Testis (tissue), 3 donors: ENCODE measurements around the gene SP3. TPM values are rescaled to one million over a fixed set of nuclear protein-coding genes. Genes with fewer than 3 reads are reported as not detected.

Source experiments
- DNase-seq: peaks from one replicate; pipeline ENCODE4 v3.0.0-alpha.2; 2019
- H3K27ac ChIP-seq, 2 donors: fragments of 200-600 bp; sonication (generic); one replicate each; pipeline ENCODE4 v1.5.1; 2019
- H3K27me3 ChIP-seq: fragments of 200-600 bp; sonication (generic); one replicate; pipeline ENCODE4 v1.5.1; 2019
- H3K36me3 ChIP-seq: fragments of 200-600 bp; sonication (generic); one replicate; pipeline ENCODE4 v1.5.1; 2017; ENCODE audit warnings: low read depth; ENCODE audit errors: missing control alignments
- H3K4me1 ChIP-seq: fragments of 200-600 bp; sonication (generic); one replicate; pipeline ENCODE4 v1.5.1; 2019
- H3K4me3 ChIP-seq, 2 donors: fragments of 200-600 bp; sonication (generic); one replicate each; pipeline ENCODE4 v1.5.1; 2017 to 2019
- H3K9me3 ChIP-seq: fragments of 200-600 bp; sonication (generic); one replicate; pipeline ENCODE4 v1.5.1; 2017
- CTCF ChIP-seq, 3 experiments: fragments of 450-650 bp in 2 of 3; fragments of 200-600 bp in 1 of 3; sonication (generic) in 1 of 3; IDR thresholded peaks; one replicate each; pipeline ENCODE4 v1.5.1; 2016 to 2019; ENCODE audit warnings: antibody characterized with exemption in 3 of 3, mild to moderate bottlenecking in 2 of 3, moderate library complexity in 1 of 3
- POLR2A ChIP-seq: fragments of 450-650 bp; IDR thresholded peaks from one replicate; pipeline ENCODE4 v1.6.1; 2017; ENCODE audit warnings: antibody characterized with exemption, mild to moderate bottlenecking, moderate library complexity
- WGBS, 2 donors: methylation state at CpG; one replicate each; pipeline ENCODE4 v1.1.5; 2018; 5-methylcytosine and 5-hydroxymethylcytosine counted together
- intact Hi-C: fragments of 100-400 bp; cut with DNase I; formaldehyde crosslinking; loops from one replicate; pipeline ENCODE4 v1.15.1; 2023; ENCODE audit warnings: low total_unique reads
- polyA plus RNA-seq: library from polyadenylated mRNA; stranded (reverse); fragments of 350-450 nt; fragmentation: Illumina TruSeq; extraction: RNeasy Lipid Tissue Mini Kit (QIAGEN cat#74804); gene quantifications from one replicate; pipeline ENCODE4 v1.2.3, GENCODE V29; 2014; ENCODE audit warnings: low read depth, low replicate concordance; ENCODE audit not compliant: insufficient read depth
- total RNA-seq, 2 donors: library from RNA; depleted of rRNA; stranded (reverse); fragments of >200 nt; gene quantifications; one replicate each; pipeline ENCODE4 v1.2.3, GENCODE V29; 2016

Gene SP3
- total and polyA plus RNA-seq, 3 donors from 2014 or later: 48.1 to 142 (median 135) TPM

DNA sequence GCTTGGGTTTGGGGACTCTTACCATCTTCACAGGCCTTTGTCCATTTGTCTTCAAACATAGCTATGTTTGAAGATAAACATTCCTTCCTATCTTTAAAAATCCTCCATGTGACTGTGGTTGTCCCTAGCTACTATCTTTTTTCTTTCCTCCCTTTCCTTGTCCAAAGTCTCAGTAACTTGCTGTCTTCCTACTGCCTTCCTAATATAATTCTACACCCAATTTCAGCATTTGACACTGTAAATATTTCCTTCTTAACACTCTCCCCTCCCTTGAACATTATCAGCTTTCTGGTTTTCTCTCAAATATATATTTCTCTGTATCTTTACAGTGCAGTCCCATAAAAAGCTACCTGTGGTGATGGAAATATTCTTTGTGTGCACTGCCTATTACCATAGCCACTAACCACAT, 5.3 kb upstream of the SP3 start:
- H3K27me3 ChIP-seq: no peaks in the 10 kb centered on the region
- no peak for DNase-seq
- intact Hi-C loops: no loop called here
- H3K4me3 ChIP-seq: no peak overlapping the region
- no peak for TF ChIP-seq POLR2A
- no peaks in the 10 kb centered on the region for H3K36me3 ChIP-seq
- no peak overlapping the region for H3K27ac ChIP-seq
- peaks cover 7% of the 10 kb centered on the region for H3K4me1 ChIP-seq
- H3K9me3 ChIP-seq: no peaks in the 10 kb centered on the region

DNA sequence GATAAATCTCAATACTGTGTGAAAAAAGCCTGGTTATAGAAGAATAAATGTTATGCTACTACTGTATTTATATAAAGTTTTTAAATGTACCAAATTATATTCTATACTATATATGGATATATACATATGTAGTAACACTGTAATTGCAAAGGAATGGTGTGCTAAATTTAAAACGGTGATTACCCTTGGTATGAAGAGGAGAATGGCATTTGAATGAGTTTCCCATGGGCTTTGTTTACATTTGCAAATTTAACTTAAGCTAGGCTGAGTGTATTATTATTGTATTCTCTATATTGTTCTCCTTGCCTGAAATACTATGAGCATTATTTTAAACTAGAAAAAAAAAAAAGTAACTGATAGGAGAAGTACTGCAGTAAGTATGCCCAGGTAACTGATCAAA, 4.7 kb upstream of the SP3 start:
- H3K36me3 ChIP-seq: no peaks in the 10 kb centered on the region
- WGBS, 2 donors: 58 to 68% methylated on average over 1 of the region's 1 CpG
- DNase-seq: no peak
- no peak overlapping the region for H3K27ac ChIP-seq
- no peak for TF ChIP-seq POLR2A
- no peak for TF ChIP-seq CTCF (IDR thresholded peaks at IDR 0.05)
- H3K27me3 ChIP-seq: no peaks in the 10 kb centered on the region
- intact Hi-C loops: loop anchor here (10.0 kb wide), 1 partner anchor 45 kb away; no protein-coding TSS in a partner anchor
- H3K9me3 ChIP-seq: no peaks in the 10 kb centered on the region
- H3K4me1 ChIP-seq: peaks cover 7% of the 10 kb centered on the region
- H3K4me3 ChIP-seq: no peak overlapping the region

DNA sequence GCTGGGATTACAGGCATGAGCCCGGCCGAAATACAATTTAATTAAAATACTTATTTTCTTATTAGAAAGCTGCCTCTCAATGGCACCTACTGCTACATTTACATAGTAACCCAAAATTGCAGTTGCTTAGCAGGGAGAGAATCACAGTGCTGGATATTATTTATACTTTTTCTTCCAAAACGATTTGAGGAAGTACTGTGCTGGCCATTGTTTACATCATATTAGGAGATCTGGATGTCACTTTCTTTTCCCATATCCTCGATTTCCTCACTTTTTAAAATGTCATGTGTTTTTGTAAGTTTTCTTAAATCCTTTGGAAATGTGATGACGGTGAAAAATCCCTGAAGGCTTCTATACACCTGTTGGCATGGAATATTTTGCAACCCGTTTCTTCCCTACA, 3.4 kb upstream of the SP3 start:
- intact Hi-C loops: loop anchor here (10.0 kb wide), 1 partner anchor 46 kb away; no protein-coding TSS in a partner anchor
- no peak for TF ChIP-seq POLR2A
- no peak for TF ChIP-seq CTCF (IDR thresholded peaks at IDR 0.05)

GRCh38 chr2:173966274-173967098, 1.3 kb upstream of the SP3 start:
- Histone ChIP-seq H3K36me3 (no peaks in the 10 kb centered on the region), H3K4me3 (peak overlapping the region; percentile 98 to 99), H3K9me3 (no peaks in the 10 kb centered on the region), H3K27me3 (no peaks in the 10 kb centered on the region), H3K4me1 (peaks cover 12% of the 10 kb centered on the region), H3K27ac (peak overlapping the region; percentile 100)
- intact Hi-C loops: loop anchor here (10.0 kb wide), 1 partner anchor 48 kb away; no protein-coding TSS in a partner anchor
- WGBS, 2 donors: 36 to 37% methylated on average over 8 of the region's 8 CpGs
- no peak for TF ChIP-seq POLR2A
- TF ChIP-seq CTCF (IDR thresholded peaks at IDR 0.05): no peak
- DNase-seq: no peak

More for the DNA sequence above, 3.4 kb upstream of the SP3 start:
- Histone ChIP-seq H3K27me3 (no peaks in the 10 kb centered on the region), H3K27ac (no peak overlapping the region), H3K36me3 (no peaks in the 10 kb centered on the region), H3K9me3 (no peaks in the 10 kb centered on the region), H3K4me1 (peaks cover 7% of the 10 kb centered on the region), H3K4me3 (no peak overlapping the region)
- WGBS, 2 donors: 71 to 79% methylated on average over 6 of the region's 6 CpGs
- DNase-seq: no peak

GRCh38 chr2:173964565-173965371, 405 bp downstream of the SP3 start:
- WGBS, 2 donors: 0% methylated on average over 8 to 66 of the region's 84 CpGs
- Histone ChIP-seq H3K27ac (peak overlapping the region; percentile 100), H3K27me3 (no peaks in the 10 kb centered on the region), H3K4me3 (peak overlapping the region; percentile 98 to 99), H3K4me1 (peaks cover 12% of the 10 kb centered on the region), H3K36me3 (no peaks in the 10 kb centered on the region), H3K9me3 (no peaks in the 10 kb centered on the region)
- intact Hi-C loops: loop anchor here (10.0 kb wide), 1 partner anchor 50 kb away; no protein-coding TSS in a partner anchor
- TF ChIP-seq POLR2A (no peak), CTCF (IDR thresholded peaks at IDR 0.05) (no peak)
- peak; percentile 90 for DNase-seq
